GM21526 (cell line): ENCODE results near the gene C11orf98.
A peak's percentile ranks its signal among the peaks of the same experiment; 100 is the strongest.
"Not testable (repeated sequence)": the region's sequence is repeated elsewhere in the genome, so short reads cannot be mapped to it uniquely, and the experiment has no call there.

ENCODE experiments used
- ATAC-seq: cut with Tn5 transposase; IDR thresholded peaks from one replicate; pipeline ENCODE4 v1.9.1; 2021; ENCODE audit warnings: moderate library complexity; ENCODE audit not compliant: unreplicated experiment, low FRiP score

C11orf98 gene

GRCh38 chr11:62687508-62688396, 22.7 kb upstream of the C11orf98 start:
- ATAC-seq = no peak

GRCh38 chr11:62682518-62682917, 17.5 kb upstream of the C11orf98 start:
- no peak for ATAC-seq

- no peak for ATAC-seq
These were observed 15.8 kb upstream of the C11orf98 start for GRCh38 chr11:62680825-62681240.

GRCh38 chr11:62678770-62679696, 14.0 kb upstream of the C11orf98 start, which contains the start of gene UBXN1:
TSS of gene UBXN1 (minus strand) at chr11:62679073. CDS start at chr11:62678923, 150 bp downstream.
- ATAC-seq = no peak

- no peak for ATAC-seq
These were observed 13.4 kb upstream of the C11orf98 start for GRCh38 chr11:62678433-62678769.

GRCh38 chr11:62677714-62678113, 12.7 kb upstream of the C11orf98 start:
- no peak for ATAC-seq

GRCh38 chr11:62677156-62677555, 12.1 kb upstream of the C11orf98 start:
- ATAC-seq = no peak

GRCh38 chr11:62676698-62677097, 11.7 kb upstream of the C11orf98 start:
- ATAC-seq = no peak

- not testable (repeated sequence) for ATAC-seq
These were observed 10.4 kb upstream of the C11orf98 start for GRCh38 chr11:62675415-62675814.

- ATAC-seq = no peak
These were observed 8.2 kb upstream of the C11orf98 start for GRCh38 chr11:62673196-62673525.

GRCh38 chr11:62671608-62672389, 6.8 kb upstream of the C11orf98 start, which contains the start of the genes LBHD1 and UQCC3:
TSS of gene LBHD1 (minus strand) at chr11:62672267. CDS start at chr11:62670031, 2,236 bp downstream.
TSS of gene UQCC3 (plus strand) at chr11:62671673. CDS start at chr11:62671746, 73 bp downstream.
- no peak for ATAC-seq

GRCh38 chr11:62671236-62671607, 6.2 kb upstream of the C11orf98 start:
- no peak for ATAC-seq

GRCh38 chr11:62669420-62670161, 4.6 kb upstream of the C11orf98 start:
- ATAC-seq = no peak

- ATAC-seq = no peak
These were observed 2.5 kb upstream of the C11orf98 start for GRCh38 chr11:62667460-62667859.

- no peak for ATAC-seq
These were observed 1.4 kb upstream of the C11orf98 start for GRCh38 chr11:62666259-62666926.

- ATAC-seq = peak; percentile 11
These were observed 719 bp upstream of the C11orf98 start for GRCh38 chr11:62665599-62666258.

GRCh38 chr11:62664405-62665074, 470 bp downstream of the C11orf98 start:
- ATAC-seq = peak; percentile 27

- no peak for ATAC-seq
These were observed 8.1 kb downstream of the C11orf98 start for GRCh38 chr11:62656796-62657429.
